Measurements from ENCODE around the gene NRAS.

GRCh38 chr1:114757455-114758255, 41.1 kb upstream of the NRAS start, which contains the start of gene CSDE1:
- no peak for TF ChIP-seq PAX5 (IDR thresholded peaks at IDR 0.05; ENCODE audit: insufficient read depth, low read length, severe bottlenecking)
- TF ChIP-seq POLR2AphosphoS5 (IDR thresholded peaks at IDR 0.05; ENCODE audit: low read depth, low read length): peak; percentile 96
- TF ChIP-seq POLR2A (IDR thresholded peaks at IDR 0.05; ENCODE audit: low read depth, low read length): peak; percentile 96

Measured in GM12891 (cell line).